ENCODE data around the gene TMEM41A.

The TMEM41A gene

GRCh38 chr3:185442031-185442430, 56.8 kb downstream of the TMEM41A start:
- TF ChIP-seq TEAD4 (IDR thresholded peaks at IDR 0.05) = no peak
- TF ChIP-seq REST (IDR thresholded peaks at IDR 0.05; ENCODE audit: low read depth) = no peak
- TF ChIP-seq RAD21 (IDR thresholded peaks at IDR 0.05; ENCODE audit: low read depth) = no peak
- TF ChIP-seq YY1 (IDR thresholded peaks at IDR 0.05; ENCODE audit: low read depth) = no peak
- TF ChIP-seq USF1 (IDR thresholded peaks at IDR 0.05) = no peak
- TF ChIP-seq EGR1 (IDR thresholded peaks at IDR 0.05) = no peak
- TF ChIP-seq FOXM1 (IDR thresholded peaks at IDR 0.05; ENCODE audit: borderline replicate concordance, low read depth) = no peak
- no peak for TF ChIP-seq EP300 (IDR thresholded peaks at IDR 0.05; ENCODE audit: borderline replicate concordance)
- TF ChIP-seq TCF12 (IDR thresholded peaks at IDR 0.05; ENCODE audit: low read depth) = no peak

GRCh38 chr3:185439745-185440466, 58.9 kb downstream of the TMEM41A start:
- TF ChIP-seq REST (IDR thresholded peaks at IDR 0.05; ENCODE audit: low read depth) (no peak), YY1 (IDR thresholded peaks at IDR 0.05; ENCODE audit: low read depth) (no peak)
